Suprapubic skin (tissue), 3 donors: ENCODE measurements around the gene SV2C.

Experiments used
- EP300 ChIP-seq: sonication (generic); formaldehyde crosslinking; IDR thresholded peaks from one replicate; pipeline ENCODE4 v1.6.1; 2017; ENCODE audit warnings: antibody characterized with exemption
- POLR2A ChIP-seq, 2 donors: fragments of 450-650 bp; IDR thresholded peaks; one replicate each; pipeline ENCODE4 v1.6.1; 2017; ENCODE audit warnings: antibody characterized with exemption in 2 of 2, mild to moderate bottlenecking in 2 of 2, moderate library complexity in 2 of 2
- TF ChIP-seq, protein P1 (sequence below), 2 donors: fragments of 200-600 bp in 1 of 2; fragments of 450-650 bp in 1 of 2; sonication (generic) in 1 of 2; IDR thresholded peaks; one replicate each; pipeline ENCODE4 v1.5.1; 2016 to 2019; ENCODE audit warnings: antibody characterized with exemption in 2 of 2, mild to moderate bottlenecking in 1 of 2, moderate library complexity in 1 of 2

DNA sequence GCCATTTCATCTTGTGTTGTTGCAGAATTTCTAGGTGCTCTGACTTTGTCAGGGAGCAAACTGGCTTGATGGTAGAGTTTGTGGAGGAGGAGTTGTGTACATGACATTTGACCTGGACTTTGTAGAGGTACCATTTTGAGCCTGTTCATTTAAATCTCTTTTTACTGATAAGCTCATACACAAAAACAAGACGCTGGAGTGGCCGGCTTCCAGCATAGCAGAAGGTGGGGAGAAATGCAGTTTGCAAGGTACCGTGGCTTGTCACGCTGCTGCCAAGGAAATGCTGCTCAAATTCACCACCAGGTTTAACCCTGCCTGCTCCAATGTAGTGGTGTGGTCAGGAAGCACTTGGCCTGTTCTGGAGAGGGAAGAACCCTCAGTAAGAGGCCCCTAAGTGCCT lies 301.0 kb downstream of the SV2C start:
- TF ChIP-seq, protein P1, sequence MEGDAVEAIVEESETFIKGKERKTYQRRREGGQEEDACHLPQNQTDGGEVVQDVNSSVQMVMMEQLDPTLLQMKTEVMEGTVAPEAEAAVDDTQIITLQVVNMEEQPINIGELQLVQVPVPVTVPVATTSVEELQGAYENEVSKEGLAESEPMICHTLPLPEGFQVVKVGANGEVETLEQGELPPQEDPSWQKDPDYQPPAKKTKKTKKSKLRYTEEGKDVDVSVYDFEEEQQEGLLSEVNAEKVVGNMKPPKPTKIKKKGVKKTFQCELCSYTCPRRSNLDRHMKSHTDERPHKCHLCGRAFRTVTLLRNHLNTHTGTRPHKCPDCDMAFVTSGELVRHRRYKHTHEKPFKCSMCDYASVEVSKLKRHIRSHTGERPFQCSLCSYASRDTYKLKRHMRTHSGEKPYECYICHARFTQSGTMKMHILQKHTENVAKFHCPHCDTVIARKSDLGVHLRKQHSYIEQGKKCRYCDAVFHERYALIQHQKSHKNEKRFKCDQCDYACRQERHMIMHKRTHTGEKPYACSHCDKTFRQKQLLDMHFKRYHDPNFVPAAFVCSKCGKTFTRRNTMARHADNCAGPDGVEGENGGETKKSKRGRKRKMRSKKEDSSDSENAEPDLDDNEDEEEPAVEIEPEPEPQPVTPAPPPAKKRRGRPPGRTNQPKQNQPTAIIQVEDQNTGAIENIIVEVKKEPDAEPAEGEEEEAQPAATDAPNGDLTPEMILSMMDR (IDR thresholded peaks at IDR 0.05): no peak
- TF ChIP-seq EP300 (no peak), POLR2A (IDR thresholded peaks at IDR 0.05) (no peak)
